T-helper 1 cell treated with Interleukin-12 subunit alpha and Interleukin-12 subunit beta and Interleukin-4 antibody, amounts not matched to agents 30 μg/mL and 1 μg/mL, for 36 hours (primary cell): ENCODE data around the gene ST8SIA6.

ENCODE experiments used
- H3K27ac Mint-ChIP-seq: one replicate; pipeline ENCODE4 v1.8.0; 2021; ENCODE audit warnings: mild to moderate bottlenecking, mixed read lengths
- H3K27me3 Mint-ChIP-seq: one replicate; pipeline ENCODE4 v1.8.0; 2021; ENCODE audit warnings: low read depth, mixed read lengths
- H3K36me3 Mint-ChIP-seq: one replicate; pipeline ENCODE4 v1.8.0; 2021; ENCODE audit warnings: low read depth, mixed read lengths
- H3K4me1 Mint-ChIP-seq: one replicate; pipeline ENCODE4 v1.8.0; 2021; ENCODE audit warnings: low read depth, mixed read lengths
- H3K4me3 Mint-ChIP-seq: one replicate; pipeline ENCODE4 v1.8.0; 2021; ENCODE audit warnings: mild to moderate bottlenecking, moderate library complexity, mixed read lengths
- H3K9me3 Mint-ChIP-seq: one replicate; pipeline ENCODE4 v1.8.0; 2021; ENCODE audit warnings: mixed read lengths

Gene ST8SIA6

DNA sequence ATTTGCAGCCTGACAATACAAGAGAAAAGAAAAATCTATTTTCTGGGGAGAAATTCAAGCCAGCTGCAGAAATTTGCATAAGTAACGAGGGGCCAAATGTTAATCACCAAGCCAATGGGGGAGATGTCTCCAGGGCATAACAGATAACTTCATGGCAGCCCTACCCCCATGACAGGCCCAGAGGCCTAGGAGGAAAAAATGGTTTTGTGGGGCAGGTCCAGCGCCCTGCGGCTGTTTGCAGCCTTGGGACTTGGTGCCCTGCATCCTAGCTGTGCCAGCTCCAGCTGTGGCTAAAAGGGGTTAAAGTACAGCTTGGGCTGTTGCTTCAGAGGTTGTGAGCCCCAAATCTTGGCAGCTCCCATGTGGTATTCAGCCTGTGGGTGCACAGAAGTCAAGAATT, 172.1 kb downstream of the ST8SIA6 start:
- no peaks in the 10 kb centered on the region for H3K36me3 Mint-ChIP-seq
- H3K9me3 Mint-ChIP-seq = peaks cover 17% of the 10 kb centered on the region
- H3K27me3 Mint-ChIP-seq = no peaks in the 10 kb centered on the region
- no peak overlapping the region for H3K27ac Mint-ChIP-seq
- H3K4me3 Mint-ChIP-seq = no peak overlapping the region
- no peaks in the 10 kb centered on the region for H3K4me1 Mint-ChIP-seq

GRCh38 chr10:17278607-17279240, 175.7 kb downstream of the ST8SIA6 start:
- Mint-ChIP-seq H3K4me1 (peaks cover 2% of the 10 kb centered on the region), H3K36me3 (no peaks in the 10 kb centered on the region), H3K9me3 (peaks cover 17% of the 10 kb centered on the region), H3K27ac (no peak overlapping the region), H3K4me3 (no peak overlapping the region), H3K27me3 (no peaks in the 10 kb centered on the region)

- Mint-ChIP-seq H3K4me1 (peaks cover 2% of the 10 kb centered on the region), H3K36me3 (no peaks in the 10 kb centered on the region), H3K27ac (no peak overlapping the region), H3K27me3 (no peaks in the 10 kb centered on the region), H3K4me3 (no peak overlapping the region), H3K9me3 (peaks cover 14% of the 10 kb centered on the region)
These were observed 177.5 kb downstream of the ST8SIA6 start for GRCh38 chr10:17276756-17277424.

- Mint-ChIP-seq H3K9me3 (no peaks in the 10 kb centered on the region), H3K36me3 (no peaks in the 10 kb centered on the region), H3K27ac (no peak overlapping the region), H3K4me1 (peaks cover 2% of the 10 kb centered on the region), H3K27me3 (no peaks in the 10 kb centered on the region), H3K4me3 (no peak overlapping the region)
These were observed 181.0 kb downstream of the ST8SIA6 start for GRCh38 chr10:17273403-17273802.

DNA sequence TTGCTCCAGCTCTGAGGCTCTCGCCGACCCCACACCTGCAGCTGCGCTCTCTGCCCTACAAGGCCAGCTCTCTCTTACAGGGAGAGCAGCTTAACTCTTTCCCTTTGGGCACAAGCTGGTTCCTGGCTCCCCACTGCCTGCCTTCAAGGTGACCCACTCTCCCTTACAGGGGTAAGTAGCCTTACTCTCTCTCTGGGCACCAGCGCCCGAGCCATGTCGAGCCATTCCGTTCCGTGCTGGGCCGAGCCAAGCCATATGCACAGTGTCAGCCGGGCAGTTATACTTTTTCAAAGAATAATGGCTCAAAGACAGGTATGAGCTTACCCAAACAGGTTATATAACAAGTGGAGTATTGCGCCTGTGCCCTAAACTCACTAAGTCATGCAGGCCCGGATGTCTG, 181.7 kb downstream of the ST8SIA6 start:
- H3K27me3 Mint-ChIP-seq = no peaks in the 10 kb centered on the region
- H3K9me3 Mint-ChIP-seq = no peaks in the 10 kb centered on the region
- H3K4me3 Mint-ChIP-seq = no peak overlapping the region
- H3K27ac Mint-ChIP-seq = no peak overlapping the region
- peaks cover 2% of the 10 kb centered on the region for H3K4me1 Mint-ChIP-seq
- no peaks in the 10 kb centered on the region for H3K36me3 Mint-ChIP-seq
